Endothelial cell of umbilical vein (primary cell): Measurements from ENCODE around the gene FHIT. TPM values are rescaled to one million over a fixed set of nuclear protein-coding genes. Genes with fewer than 3 reads are reported as not detected.

Source experiments
- BruUV-seq: library from RNA; stranded (reverse); fragments of 400-500 nt; replicated peaks from 2 replicates; lab custom pipeline; 2021; lab: Mats Ljungman, UMichigan
- CTCF ChIA-PET: fragments of 300-600, 350-600 bp; sonication (Branson Sonifier 250); formaldehyde crosslinking; loops from one replicate; lab custom pipeline; 2021; ENCODE audit warnings: antibody characterized with exemption, inconsistent platforms; lab: Charles Lee
- POLR2A ChIA-PET: fragments of 300-600, 350-600 bp; sonication (Branson Sonifier 250); formaldehyde crosslinking; loops from one replicate; lab custom pipeline; 2021; ENCODE audit warnings: antibody characterized with exemption, inconsistent platforms; lab: Charles Lee
- DNase-seq: peaks from one replicate; pipeline ENCODE4 v3.0.0-alpha.2; 2011; ENCODE audit warnings: low read depth, low spot score
- FAIRE-seq: peaks from 2 replicates; lab custom pipeline; 2011; peaks lifted over from hg19 to GRCh38; lab: Jason Lieb, UNC
- H2AFZ ChIP-seq: 2 replicates; pipeline ENCODE4 v1.6.0; 2012; ENCODE audit warnings: low read depth, low read length, control low read depth, inconsistent platforms
- H3K27ac ChIP-seq: 2 replicates; pipeline ENCODE4 v1.5.1; 2011; ENCODE audit warnings: low read depth, mild to moderate bottlenecking, control low read depth, low read length, moderate library complexity; ENCODE audit not compliant: insufficient read depth
- H3K27me3 ChIP-seq, 2 experiments: 2 replicates each; pipeline versions ENCODE4 v1.6.0 to v1.6.1; 2011; ENCODE audit warnings: low read length in 2 of 2, mixed read lengths in 1 of 2; ENCODE audit not compliant: control insufficient read depth in 2 of 2, insufficient read depth in 2 of 2
- H3K36me3 ChIP-seq, 2 experiments: 2 replicates in 1 of 2; 3 replicates in 1 of 2; pipeline ENCODE4 v1.5.1; 2011; ENCODE audit warnings: low read length in 2 of 2, mild to moderate bottlenecking in 1 of 2, moderate library complexity in 1 of 2; ENCODE audit not compliant: control insufficient read depth in 2 of 2, insufficient read depth in 2 of 2; ENCODE audit errors: extremely low read depth in 1 of 2
- H3K4me1 ChIP-seq: 3 replicates; pipeline ENCODE4 v1.5.1; 2011; ENCODE audit warnings: mild to moderate bottlenecking, low read length; ENCODE audit not compliant: control insufficient read depth, insufficient read depth; ENCODE audit errors: extremely low read depth
- H3K4me2 ChIP-seq: 2 replicates; pipeline ENCODE4 v1.6.1; 2011; ENCODE audit warnings: low read length, control low read depth, mixed read lengths; ENCODE audit not compliant: insufficient read depth
- H3K4me3 ChIP-seq, 3 experiments: fragments of 200-600 bp in 1 of 3; sonication (generic), shearing (Covaris generic) in 1 of 3; replicated peaks in 1 of 3; 2 replicates each; pipeline ENCODE4 v1.5.1; 2011 to 2016; ENCODE audit warnings: control low read depth in 3 of 3, low read length in 3 of 3, mild to moderate bottlenecking in 2 of 3, inconsistent platforms in 1 of 3, low read depth in 1 of 3, moderate library complexity in 1 of 3; ENCODE audit not compliant: insufficient read depth in 1 of 3
- H3K79me2 ChIP-seq: 2 replicates; pipeline ENCODE4 v1.6.0; 2012; ENCODE audit warnings: low read length, inconsistent platforms; ENCODE audit not compliant: control insufficient read depth, insufficient read depth
- H3K9ac ChIP-seq: replicated peaks from 2 replicates; pipeline ENCODE3; 2011; ENCODE audit warnings: low read length, control low read depth; ENCODE audit not compliant: insufficient read depth; ENCODE audit errors: extremely low read depth
- H3K9me1 ChIP-seq: replicated peaks from 3 replicates; pipeline ENCODE4 v1.6.0; 2011; ENCODE audit warnings: mild to moderate bottlenecking, low read length; ENCODE audit not compliant: control insufficient read depth, insufficient read depth; ENCODE audit errors: extremely low read depth
- H3K9me3 ChIP-seq: replicated peaks from 2 replicates; pipeline ENCODE4 v1.5.1; 2012; ENCODE audit warnings: low read length, inconsistent platforms; ENCODE audit not compliant: control insufficient read depth, insufficient read depth
- H4K20me1 ChIP-seq: replicated peaks from 2 replicates; pipeline ENCODE3; 2011; ENCODE audit warnings: mild to moderate bottlenecking, low read length; ENCODE audit not compliant: control insufficient read depth, insufficient read depth; ENCODE audit errors: extremely low read depth
- CTCF ChIP-seq, 2 donors: IDR thresholded peaks; 1 replicate in 1 of 2; 2 replicates in 1 of 2; pipeline ENCODE4 v1.5.1; 2011; ENCODE audit warnings: low read length in 2 of 2, mild to moderate bottlenecking in 2 of 2, moderate library complexity in 2 of 2, control low read depth in 1 of 2, inconsistent platforms in 1 of 2, low read depth in 1 of 2; ENCODE audit not compliant: insufficient read depth in 1 of 2; ENCODE audit errors: extremely low read depth in 1 of 2
- EZH2 ChIP-seq: IDR thresholded peaks from 2 replicates; pipeline ENCODE4 v1.6.1; 2012; ENCODE audit warnings: borderline replicate concordance, low read depth, mild to moderate bottlenecking, moderate library complexity, low read length, inconsistent platforms; ENCODE audit not compliant: severe bottlenecking
- FOS ChIP-seq: IDR thresholded peaks from 2 replicates; pipeline ENCODE4 v1.6.1; 2011; ENCODE audit warnings: mild to moderate bottlenecking, low read length, moderate library complexity, borderline replicate concordance; ENCODE audit not compliant: insufficient read depth
- GATA2 ChIP-seq: IDR thresholded peaks from 2 replicates; pipeline ENCODE4 v1.7.0; 2011; ENCODE audit warnings: low read depth, mild to moderate bottlenecking, moderate library complexity, mixed read lengths, low read length; ENCODE audit not compliant: insufficient read length, insufficient read depth
- JUN ChIP-seq: IDR thresholded peaks from 2 replicates; pipeline ENCODE4 v1.6.1; 2011; ENCODE audit warnings: borderline replicate concordance, low read depth; ENCODE audit not compliant: insufficient read length, insufficient read depth
- MYC ChIP-seq: IDR thresholded peaks from one replicate; pipeline ENCODE4 v1.6.1; 2011; ENCODE audit warnings: mild to moderate bottlenecking, low read depth, low read length
- POLR2A ChIP-seq: IDR thresholded peaks from 2 replicates; pipeline ENCODE4 v1.6.1; 2012; ENCODE audit warnings: low read depth, mild to moderate bottlenecking, control low read depth, low read length
- POLR2AphosphoS5 ChIP-seq: IDR thresholded peaks from 2 replicates; pipeline ENCODE4 v1.6.1; 2012; ENCODE audit warnings: low read depth, mild to moderate bottlenecking, control low read depth, low read length, moderate library complexity; ENCODE audit not compliant: insufficient read depth
- dilution Hi-C: fragments of 300-500 bp; cut with MboI; formaldehyde crosslinking; loops from one replicate; pipeline ENCODE4 v1.15.0; 2019; ENCODE audit warnings: low sequenced_read_pairs; ENCODE audit not compliant: extremely low pct_ligation_motif_present
- intact Hi-C: fragments of 100-400 bp; cut with micrococcal nuclease; formaldehyde crosslinking; loops from one replicate; pipeline ENCODE4 v1.10.0; 2022
- polyA plus RNA-seq, 4 experiments: library from polyadenylated mRNA; depleted of rRNA in 3 of 4; stranded (reverse) in 3 of 4; unstranded in 1 of 4; fragments of >200 nt; gene quantifications; 2 replicates each; pipeline versions ENCODE4 v1.2.1 to v1.2.3, GENCODE V29; 2011 to 2012; ENCODE audit warnings: missing spikeins in 1 of 4
- total RNA-seq: library from RNA; stranded (reverse); gene quantifications from 2 replicates; pipeline ENCODE4 v1.2.3, GENCODE V29; 2021
- TF ChIP-seq, protein P1 (sequence below): IDR thresholded peaks from 2 replicates; pipeline ENCODE4 v1.6.1; 2011; ENCODE audit not compliant: insufficient read depth, insufficient read length

FHIT gene
- total and polyA plus RNA-seq, 2 donors (not counting 3 experiments of a cell fraction or from before 2014, with no cell fraction given), result 0.47 to 2.2 TPM

DNA sequence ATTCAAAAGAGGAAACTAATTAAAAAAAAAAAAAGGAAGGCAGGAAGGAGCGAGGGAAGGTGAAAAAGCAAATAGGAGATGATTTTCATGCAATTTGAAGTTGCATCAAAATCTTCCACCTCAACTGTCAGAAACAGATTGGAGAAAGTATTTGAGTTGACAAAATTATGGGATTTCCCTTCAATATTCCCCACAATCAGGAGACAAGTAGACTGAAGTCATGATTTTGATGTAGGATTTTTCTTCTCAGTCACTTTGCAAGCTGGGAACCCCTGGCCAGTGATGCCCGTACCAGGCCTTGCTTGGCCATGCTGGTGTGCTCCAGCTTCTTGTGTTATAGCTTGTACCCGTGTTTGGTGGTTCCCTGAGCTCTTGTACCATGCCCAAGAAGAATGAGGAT lies 1347.0 kb downstream of the FHIT start:
- dilution Hi-C loops, result no loop called here
- H3K9me3 ChIP-seq, result peaks cover 3% of the 10 kb centered on the region
- BruUV-seq, result no TSS peak
- intact Hi-C loops, result no loop called here
- FAIRE-seq (no peak), DNase-seq (no peak)
- no peaks in the 10 kb centered on the region for H3K27me3 ChIP-seq
- POLR2A ChIA-PET, result no interaction called here
- no peaks in the 10 kb centered on the region for H3K36me3 ChIP-seq
- H3K27ac ChIP-seq, result no peak overlapping the region
- no peak overlapping the region for H3K4me3 ChIP-seq
- H3K4me2 ChIP-seq, result no peak overlapping the region
- no peak overlapping the region for H3K9ac ChIP-seq
- TF ChIP-seq MYC (no peak), EZH2 (no peak), JUN (no peak), CTCF (IDR thresholded peaks at IDR 0.05; ENCODE audit: extremely low read depth in 1 of 2, insufficient read depth in 1 of 2, low read depth in 1 of 2, low read length in 2 of 2) (no peak), POLR2A (no peak), GATA2 (no peak), FOS (no peak), POLR2AphosphoS5 (no peak)
- TF ChIP-seq, protein P1, sequence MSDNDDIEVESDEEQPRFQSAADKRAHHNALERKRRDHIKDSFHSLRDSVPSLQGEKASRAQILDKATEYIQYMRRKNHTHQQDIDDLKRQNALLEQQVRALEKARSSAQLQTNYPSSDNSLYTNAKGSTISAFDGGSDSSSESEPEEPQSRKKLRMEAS, result no peak
- H3K79me2 ChIP-seq, result no peaks in the 10 kb centered on the region
- H2AFZ ChIP-seq, result no peak overlapping the region
- H3K4me1 ChIP-seq, result no peaks in the 10 kb centered on the region
- H3K9me1 ChIP-seq, result no peaks in the 10 kb centered on the region
- H4K20me1 ChIP-seq, result no peaks in the 10 kb centered on the region
- CTCF ChIA-PET, result no interaction called here
